HepG2 (cell line): ENCODE data around the gene SGTB. TPM values are rescaled to one million over a fixed set of nuclear protein-coding genes. Genes with fewer than 3 reads are reported as not detected.

Experiments
- ATAC-seq: fragments of 200-7000 bp; cut with Tn5 transposase; 3 replicates; pipeline ENCODE4 v1.9.1; 2020; ENCODE audit warnings: mild to moderate bottlenecking, moderate library complexity
- BruUV-seq: library from RNA; stranded (reverse); fragments of 400-500 nt; replicated peaks from 2 replicates; lab custom pipeline; 2021; lab: Mats Ljungman, UMichigan
- CTCF ChIA-PET: fragments of 300-600 bp; formaldehyde crosslinking; extraction: SDS; loops from one replicate; lab custom pipeline; 2021; ENCODE audit warnings: low total read pairs, inconsistent platforms, low intra/inter-chr PET ratio; lab: Yijun Ruan, JAX
- POLR2A ChIA-PET: fragments of 350-600 bp; sonication (Branson Sonifier 250); formaldehyde crosslinking; loops from one replicate; lab custom pipeline; 2020; ENCODE audit warnings: antibody characterized with exemption, inconsistent platforms; lab: Yijun Ruan, JAX
- DNase-seq: peaks from one replicate; pipeline ENCODE4 v3.0.0-alpha.2; 2015; ENCODE audit warnings: low spot score
- FAIRE-seq: peaks from 3 replicates; lab custom pipeline; 2011; peaks lifted over from hg19 to GRCh38; lab: Jason Lieb, UNC
- H2AFZ ChIP-seq: one replicate; pipeline ENCODE4 v1.6.1; 2011; ENCODE audit warnings: low read length, inconsistent platforms
- H3K27ac ChIP-seq: fragments of 300-600 bp; 3 replicates; pipeline ENCODE4 v1.8.0; 2011; ENCODE audit warnings: mixed run types, mild to moderate bottlenecking, mixed read lengths, low read length, inconsistent platforms; ENCODE audit not compliant: insufficient read depth; ENCODE audit errors: extremely low read length
- H3K27me3 ChIP-seq, 2 experiments: fragments of 200-600 bp in 1 of 2; 2 replicates in 1 of 2; 3 replicates in 1 of 2; pipeline versions ENCODE4 v1.6.0 to v1.8.0; 2011; ENCODE audit warnings: low read length in 2 of 2, mild to moderate bottlenecking in 2 of 2, moderate library complexity in 2 of 2, inconsistent platforms in 1 of 2; ENCODE audit not compliant: insufficient read depth in 2 of 2, control insufficient read depth in 1 of 2
- H3K36me3 ChIP-seq, 2 experiments: fragments of 200-600 bp in 1 of 2; replicated peaks in 1 of 2; 2 replicates in 1 of 2; 3 replicates in 1 of 2; pipeline versions ENCODE4 v1.5.1 to v1.8.0; 2011; ENCODE audit warnings: low read length in 2 of 2, inconsistent platforms in 1 of 2; ENCODE audit not compliant: insufficient read depth in 2 of 2, control insufficient read depth in 1 of 2
- H3K4me1 ChIP-seq: 2 replicates; pipeline ENCODE4 v1.5.1; 2012; ENCODE audit warnings: low read length, inconsistent platforms; ENCODE audit not compliant: insufficient read depth
- H3K4me2 ChIP-seq: 2 replicates; pipeline ENCODE4 v1.6.0; 2011; ENCODE audit warnings: low read depth, low read length, inconsistent platforms
- H3K4me3 ChIP-seq, 3 experiments: fragments of 200-600 bp in 1 of 3; sonication (generic), shearing (Covaris generic) in 1 of 3; replicated peaks in 1 of 3; 2 replicates each; pipeline ENCODE4 v1.5.1; 2011 to 2016; ENCODE audit warnings: low read length in 3 of 3, inconsistent platforms in 2 of 3, low read depth in 2 of 3, mild to moderate bottlenecking in 2 of 3, control low read depth in 1 of 3, mixed read lengths in 1 of 3; ENCODE audit not compliant: insufficient read depth in 1 of 3
- H3K79me2 ChIP-seq: one replicate; pipeline ENCODE4 v1.6.1; 2011; ENCODE audit warnings: low read length, inconsistent platforms; ENCODE audit not compliant: insufficient read depth
- H3K9ac ChIP-seq: 2 replicates; pipeline ENCODE4 v1.6.0; 2011; ENCODE audit warnings: mild to moderate bottlenecking, low read depth, low read length, inconsistent platforms; ENCODE audit not compliant: insufficient read depth
- H3K9me3 ChIP-seq: 2 replicates; pipeline ENCODE4 v1.5.1; 2012; ENCODE audit warnings: mild to moderate bottlenecking, low read length
- H4K20me1 ChIP-seq: 2 replicates; pipeline ENCODE4 v1.6.0; 2011; ENCODE audit warnings: inconsistent platforms, mild to moderate bottlenecking, low read length, moderate library complexity; ENCODE audit not compliant: insufficient read depth
- CREB1 ChIP-seq, 2 experiments: fragments of 450-650 bp in 1 of 2; IDR thresholded peaks; 2 replicates each; pipeline ENCODE4 v1.6.1; 2016 to 2017; ENCODE audit warnings: control low read depth in 1 of 2, mild to moderate bottlenecking in 1 of 2, missing compliant biosample characterization in 1 of 2, missing genetic modification characterization in 1 of 2
- FOXA1 ChIP-seq, 2 experiments: fragments of 450-650 bp in 1 of 2; sonication (generic) in 1 of 2; formaldehyde crosslinking in 1 of 2; IDR thresholded peaks; 2 replicates each; pipeline versions ENCODE4 v1.4.0 to v1.6.1; 2016 to 2020; ENCODE audit warnings: missing genetic modification reagents in 1 of 2
- FOXA3 ChIP-seq: IDR thresholded peaks from 2 replicates; pipeline ENCODE4 v1.6.1; 2016; ENCODE audit warnings: missing genetic modification reagents, missing compliant biosample characterization
- KLF15 ChIP-seq: sonication (generic); formaldehyde crosslinking; IDR thresholded peaks from 2 replicates; pipeline ENCODE4 v1.8.1; 2023; ENCODE audit warnings: borderline replicate concordance, mild to moderate bottlenecking, inconsistent platforms, missing genetic modification reagents, mixed read lengths
- PLRG1 ChIP-seq: fragments of 450-650 bp; conservative IDR thresholded peaks from 2 replicates; pipeline ENCODE4 v1.6.1; 2016
- RXRB ChIP-seq: IDR thresholded peaks from 2 replicates; pipeline ENCODE4 v1.6.1; 2016; ENCODE audit warnings: borderline replicate concordance, missing genetic modification reagents, missing compliant biosample characterization
- SP2 ChIP-seq: sonication (generic); formaldehyde crosslinking; IDR thresholded peaks from 2 replicates; pipeline ENCODE4 v1.5.1; 2020; ENCODE audit warnings: mild to moderate bottlenecking, missing genetic modification reagents
- YEATS2 ChIP-seq: sonication (generic); formaldehyde crosslinking; IDR thresholded peaks from 2 replicates; pipeline ENCODE4 v1.4.0; 2020; ENCODE audit warnings: missing genetic modification reagents, borderline replicate concordance
- YEATS4 ChIP-seq: sonication (generic); formaldehyde crosslinking; IDR thresholded peaks from 2 replicates; pipeline ENCODE4 v1.4.0; 2020; ENCODE audit warnings: missing genetic modification reagents, borderline replicate concordance
- ZNF136 ChIP-seq: sonication (generic); formaldehyde crosslinking; IDR thresholded peaks from 2 replicates; pipeline ENCODE4 v1.8.1; 2022; ENCODE audit warnings: low read depth, mild to moderate bottlenecking, moderate library complexity, missing genetic modification reagents
- ZNF138 ChIP-seq: sonication (generic); formaldehyde crosslinking; IDR thresholded peaks from 2 replicates; pipeline ENCODE4 v1.5.0; 2020; ENCODE audit warnings: mild to moderate bottlenecking, low read depth, missing genetic modification reagents
- ZNF331 ChIP-seq: sonication (generic); formaldehyde crosslinking; IDR thresholded peaks from 2 replicates; pipeline ENCODE4 v1.4.0; 2020; ENCODE audit warnings: missing genetic modification reagents
- ZNF564 ChIP-seq: sonication (generic); formaldehyde crosslinking; IDR thresholded peaks from 2 replicates; pipeline ENCODE4 v1.8.1; 2023; ENCODE audit warnings: mild to moderate bottlenecking, missing genetic modification reagents
- ZNF850 ChIP-seq: sonication (generic); formaldehyde crosslinking; conservative IDR thresholded peaks from 2 replicates; pipeline ENCODE4 v1.9.0; 2021; ENCODE audit warnings: mild to moderate bottlenecking, missing genetic modification reagents
- ZNF878 ChIP-seq: sonication (generic); formaldehyde crosslinking; IDR thresholded peaks from 2 replicates; pipeline ENCODE4 v1.8.1; 2023; ENCODE audit warnings: mild to moderate bottlenecking, missing genetic modification reagents, moderate library complexity
- WGBS: methylation state at CpG from one replicate; pipeline ENCODE4 v1.1.6; 2017; ENCODE audit warnings: low lambda C conversion rate; 5-methylcytosine and 5-hydroxymethylcytosine counted together
- in situ Hi-C: cut with HindIII; loops from 2 replicates; pipeline ENCODE4 v1.10.0; 2017; ENCODE audit warnings: low pct_unique_long_range_greater_than_20kb; ENCODE audit not compliant: extremely low pct_ligation_motif_present
- intact Hi-C: fragments of 100-400 bp; cut with micrococcal nuclease; formaldehyde crosslinking; loops from one replicate; pipeline ENCODE4 v1.10.0; 2022; ENCODE audit not compliant: unreplicated experiment
- polyA plus RNA-seq, 8 experiments: library from polyadenylated mRNA; depleted of rRNA in 3 of 8; stranded (reverse) in 7 of 8; unstranded in 1 of 8; fragments of >200 nt; fragmentation: Illumina TruSeq in 4 of 8; extraction: Trizol in 4 of 8; gene quantifications; 2 replicates each; pipeline versions ENCODE4 v1.2.1 to v1.2.3, GENCODE V29; 2011 to 2016; ENCODE audit warnings: low read depth in 4 of 8, missing spikeins in 1 of 8, mixed read lengths in 1 of 8; ENCODE audit not compliant: insufficient read depth in 1 of 8
- total RNA-seq, 5 experiments: library from RNA; depleted of rRNA; stranded (reverse); fragments of >200 nt; fragmentation: Illumina TruSeq; extraction: Trizol; gene quantifications; 2 replicates each; pipeline ENCODE4 v1.2.3, GENCODE V29; 2016; ENCODE audit warnings: low read depth in 1 of 5
- TF ChIP-seq, protein P1 (sequence below): sonication (generic); formaldehyde crosslinking; IDR thresholded peaks from 2 replicates; pipeline ENCODE4 v1.5.0; 2020; ENCODE audit warnings: missing genetic modification reagents, mild to moderate bottlenecking, borderline replicate concordance
- TF ChIP-seq, protein P2 (sequence below): sonication (generic); formaldehyde crosslinking; IDR thresholded peaks from 2 replicates; pipeline ENCODE4 v1.4.0; 2020; ENCODE audit warnings: missing genetic modification reagents

The SGTB gene
- total and polyA plus RNA-seq, 2 of the 13 experiments (the other 11 are each of a cell fraction or from before 2014, with no cell fraction given), result 5.2 to 11.2 TPM

DNA sequence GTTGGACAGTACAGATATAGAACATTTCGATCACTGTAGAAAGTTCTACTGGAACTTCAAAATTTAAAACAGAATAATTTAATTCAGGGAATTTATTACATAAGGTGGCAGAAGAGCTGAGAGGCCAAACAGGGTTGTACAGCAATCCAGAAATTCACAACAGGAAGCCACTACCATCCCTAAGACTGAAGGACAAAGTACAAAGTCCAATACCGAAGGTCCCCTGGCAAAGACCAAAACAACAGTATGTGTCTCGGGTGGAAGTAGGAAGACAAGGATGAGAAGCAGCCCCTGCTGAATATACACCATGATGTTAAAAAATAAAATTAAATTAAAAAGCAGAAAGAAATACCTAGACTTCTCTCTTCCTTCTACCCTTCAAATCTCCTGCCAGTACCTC lies 19.9 kb downstream of the SGTB start (continued):
- TF ChIP-seq, protein P1, sequence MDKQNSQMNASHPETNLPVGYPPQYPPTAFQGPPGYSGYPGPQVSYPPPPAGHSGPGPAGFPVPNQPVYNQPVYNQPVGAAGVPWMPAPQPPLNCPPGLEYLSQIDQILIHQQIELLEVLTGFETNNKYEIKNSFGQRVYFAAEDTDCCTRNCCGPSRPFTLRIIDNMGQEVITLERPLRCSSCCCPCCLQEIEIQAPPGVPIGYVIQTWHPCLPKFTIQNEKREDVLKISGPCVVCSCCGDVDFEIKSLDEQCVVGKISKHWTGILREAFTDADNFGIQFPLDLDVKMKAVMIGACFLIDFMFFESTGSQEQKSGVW (CRISPR knock-in tag), result no peak
- TF ChIP-seq PLRG1, result no peak
- TF ChIP-seq ZNF878 (CRISPR knock-in tag), result no peak
- TF ChIP-seq ZNF136, result no peak
- no peak for TF ChIP-seq CREB1 (IDR thresholded peaks at IDR 0.05)
- TF ChIP-seq CREB1 (CRISPR knock-in tag; IDR thresholded peaks at IDR 0.05), result no peak
- no peak for TF ChIP-seq SP2 (CRISPR knock-in tag)
- no peak for TF ChIP-seq FOXA1 (IDR thresholded peaks at IDR 0.05)
- TF ChIP-seq FOXA1 (CRISPR knock-in tag; IDR thresholded peaks at IDR 0.05), result no peak
- no peak for TF ChIP-seq FOXA3 (CRISPR knock-in tag)
- no peak for TF ChIP-seq YEATS2 (CRISPR knock-in tag)

DNA sequence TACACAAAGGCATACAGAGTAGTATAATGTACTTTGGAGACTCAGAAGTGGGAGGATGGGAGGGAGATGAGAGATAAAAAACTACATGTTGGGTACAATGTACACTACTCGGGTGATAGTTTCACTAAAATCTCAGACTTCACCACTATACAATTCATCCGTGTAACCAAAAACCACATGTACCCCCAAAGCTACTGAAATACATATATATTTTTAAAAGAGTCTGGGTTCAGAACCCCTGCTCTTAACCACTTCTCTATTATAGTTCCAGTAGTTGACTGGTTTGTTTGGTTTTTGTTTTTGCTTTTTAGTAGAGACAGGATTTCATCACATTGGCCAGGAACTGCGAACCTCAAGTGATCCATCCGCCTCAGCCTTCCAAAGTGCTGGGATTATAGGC lies 22.6 kb downstream of the SGTB start:
- no peak for DNase-seq
- no peak for FAIRE-seq
- CTCF ChIA-PET, result no interaction called here
- Histone ChIP-seq H3K4me3 (no peak overlapping the region), H3K27ac (no peak overlapping the region), H3K4me2 (no peak overlapping the region), H4K20me1 (no peaks in the 10 kb centered on the region), H3K9ac (no peak overlapping the region), H3K27me3 (no peaks in the 10 kb centered on the region), H2AFZ (no peak overlapping the region), H3K36me3 (peaks cover 3 to 19% of the 10 kb centered on the region in 2 experiments; a peak in 3 of 5 replicates), H3K79me2 (no peaks in the 10 kb centered on the region), H3K9me3 (no peaks in the 10 kb centered on the region), H3K4me1 (peaks cover 10% of the 10 kb centered on the region)
- no peak for ATAC-seq
- WGBS, result 99% methylated on average over 4 of the region's 4 CpGs
- intact Hi-C loops, result no loop called here
- POLR2A ChIA-PET, result no interaction called here
- BruUV-seq, result no TSS peak
- in situ Hi-C loops, result no loop called here
- no peak for TF ChIP-seq ZNF564 (CRISPR knock-in tag)
- no peak for TF ChIP-seq ZNF331
- no peak for TF ChIP-seq ZNF850 (CRISPR knock-in tag)
- TF ChIP-seq, protein P2, sequence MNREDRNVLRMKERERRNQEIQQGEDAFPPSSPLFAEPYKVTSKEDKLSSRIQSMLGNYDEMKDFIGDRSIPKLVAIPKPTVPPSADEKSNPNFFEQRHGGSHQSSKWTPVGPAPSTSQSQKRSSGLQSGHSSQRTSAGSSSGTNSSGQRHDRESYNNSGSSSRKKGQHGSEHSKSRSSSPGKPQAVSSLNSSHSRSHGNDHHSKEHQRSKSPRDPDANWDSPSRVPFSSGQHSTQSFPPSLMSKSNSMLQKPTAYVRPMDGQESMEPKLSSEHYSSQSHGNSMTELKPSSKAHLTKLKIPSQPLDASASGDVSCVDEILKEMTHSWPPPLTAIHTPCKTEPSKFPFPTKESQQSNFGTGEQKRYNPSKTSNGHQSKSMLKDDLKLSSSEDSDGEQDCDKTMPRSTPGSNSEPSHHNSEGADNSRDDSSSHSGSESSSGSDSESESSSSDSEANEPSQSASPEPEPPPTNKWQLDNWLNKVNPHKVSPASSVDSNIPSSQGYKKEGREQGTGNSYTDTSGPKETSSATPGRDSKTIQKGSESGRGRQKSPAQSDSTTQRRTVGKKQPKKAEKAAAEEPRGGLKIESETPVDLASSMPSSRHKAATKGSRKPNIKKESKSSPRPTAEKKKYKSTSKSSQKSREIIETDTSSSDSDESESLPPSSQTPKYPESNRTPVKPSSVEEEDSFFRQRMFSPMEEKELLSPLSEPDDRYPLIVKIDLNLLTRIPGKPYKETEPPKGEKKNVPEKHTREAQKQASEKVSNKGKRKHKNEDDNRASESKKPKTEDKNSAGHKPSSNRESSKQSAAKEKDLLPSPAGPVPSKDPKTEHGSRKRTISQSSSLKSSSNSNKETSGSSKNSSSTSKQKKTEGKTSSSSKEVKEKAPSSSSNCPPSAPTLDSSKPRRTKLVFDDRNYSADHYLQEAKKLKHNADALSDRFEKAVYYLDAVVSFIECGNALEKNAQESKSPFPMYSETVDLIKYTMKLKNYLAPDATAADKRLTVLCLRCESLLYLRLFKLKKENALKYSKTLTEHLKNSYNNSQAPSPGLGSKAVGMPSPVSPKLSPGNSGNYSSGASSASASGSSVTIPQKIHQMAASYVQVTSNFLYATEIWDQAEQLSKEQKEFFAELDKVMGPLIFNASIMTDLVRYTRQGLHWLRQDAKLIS (CRISPR knock-in tag), result no peak
- no peak for TF ChIP-seq ZNF138 (CRISPR knock-in tag)
- no peak for TF ChIP-seq YEATS4
- no peak for TF ChIP-seq KLF15
- no peak for TF ChIP-seq CREB1 (IDR thresholded peaks at IDR 0.05)
- no peak for TF ChIP-seq CREB1 (CRISPR knock-in tag; IDR thresholded peaks at IDR 0.05)
- TF ChIP-seq RXRB (CRISPR knock-in tag), result no peak
